Measurements from ENCODE around the gene RHCG. TPM values are rescaled to one million over a fixed set of nuclear protein-coding genes. Genes with fewer than 3 reads are reported as not detected.

Gene RHCG
- total RNA-seq, 2 donors from 2014 or later = not detected

Other genes with a start within 250 kb of the RHCG start
- 10 to 100 TPM; 71.5 to 74.1 TPM for gene POLG, start 161.8 kb downstream of the RHCG start, total RNA-seq
- gene TICRR, start 78.9 kb upstream of the RHCG start, total RNA-seq = 10 to 100 TPM; 18.5 to 23.4 TPM
- 1 to 10 TPM; 1.4 to 1.8 TPM for gene KIF7, start 158.9 kb upstream of the RHCG start, total RNA-seq
- 1 to 10 TPM in 1 of 2 donors, under 1 TPM in 1; 0.88 to 1.3 TPM for gene PLIN1, start 182.8 kb upstream of the RHCG start, total RNA-seq
- 1 to 10 TPM; 4.0 to 7.3 TPM for gene PEX11A, start 194.2 kb upstream of the RHCG start, total RNA-seq
- gene WDR93, start 194.2 kb upstream of the RHCG start, total RNA-seq = under 1 TPM in 1 of 2 donors, not detected in 1; 0.19 TPM

All from activated T-cell treated with anti-CD3 and anti-CD28 coated beads, Interleukin-2, amount 50 U/mL, for 72 hours (primary cell).